Measurements from ENCODE around the gene MAP7.

DNA sequence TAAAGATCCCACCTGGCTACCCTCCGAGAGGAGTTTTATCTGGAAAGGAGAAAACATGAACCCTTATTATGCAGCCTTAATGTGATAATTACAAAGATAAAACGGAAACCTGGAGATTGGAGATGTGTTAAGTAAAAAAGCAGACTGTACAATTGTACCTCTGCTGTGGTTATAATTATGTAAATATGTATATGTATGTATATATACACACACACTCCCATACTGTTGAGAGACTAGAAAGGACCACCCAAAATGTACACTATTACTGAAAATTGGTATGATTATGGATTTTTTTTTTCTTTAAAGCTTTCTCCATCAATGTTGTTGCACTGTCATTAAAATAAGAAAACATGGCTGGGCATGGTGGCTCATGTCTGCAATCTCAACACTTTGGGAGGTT lies 188.4 kb downstream of the MAP7 start:
- TF ChIP-seq POLR2A (IDR thresholded peaks at IDR 0.05), result no peak
- TF ChIP-seq CTCF (IDR thresholded peaks at IDR 0.05), result no peak

All from Peyer's patch (tissue), 4 donors.